NCI-H146 treated with DMSO at 0.1 percent for 48 hours (cell line): ENCODE data around the gene SHB.

Experiments
- DNase-seq: peaks from one replicate; lab custom pipeline; 2025; ENCODE audit not compliant: unreplicated experiment; lab: John Stamatoyannopoulos, UW

SHB gene

GRCh38 chr9:37923118-37923795, 145.8 kb downstream of the SHB start:
- no peak for DNase-seq

DNA sequence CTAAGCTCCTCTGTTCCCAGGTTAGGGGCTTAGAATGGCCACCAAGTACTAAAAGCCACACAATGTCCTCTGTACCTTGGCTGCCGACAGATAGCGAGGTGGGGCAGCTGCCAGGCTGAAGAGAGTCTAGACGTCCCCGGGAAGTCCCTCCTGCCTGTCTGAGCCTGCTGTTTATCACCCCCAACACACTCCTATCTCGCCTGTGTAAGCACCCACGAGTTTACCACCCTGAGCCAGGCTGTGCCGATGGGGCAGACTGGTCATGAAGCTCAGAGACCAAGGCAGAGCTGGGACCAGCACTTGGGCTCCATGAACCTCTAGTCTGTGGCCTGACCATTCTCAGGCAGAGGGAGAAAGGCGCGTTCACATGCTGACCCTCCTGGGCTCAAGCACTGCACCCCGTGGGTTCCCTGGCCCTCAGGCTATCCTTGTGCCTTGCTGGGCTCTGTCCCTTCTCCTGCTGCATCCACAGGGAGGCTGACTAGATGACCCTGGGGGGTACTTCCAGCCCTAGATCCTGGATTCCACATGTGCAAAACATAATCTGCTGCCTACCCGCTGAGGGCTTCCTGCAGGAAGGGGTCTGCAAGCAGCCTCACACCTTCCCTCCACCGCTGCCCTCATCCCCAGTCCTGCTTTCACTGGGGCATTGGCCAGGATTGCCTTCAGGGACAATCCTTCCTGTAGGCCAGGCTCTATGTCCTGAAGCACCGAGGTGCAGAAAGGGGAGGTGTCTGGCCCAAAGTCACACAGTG, 146.5 kb downstream of the SHB start:
- no peak for DNase-seq

DNA sequence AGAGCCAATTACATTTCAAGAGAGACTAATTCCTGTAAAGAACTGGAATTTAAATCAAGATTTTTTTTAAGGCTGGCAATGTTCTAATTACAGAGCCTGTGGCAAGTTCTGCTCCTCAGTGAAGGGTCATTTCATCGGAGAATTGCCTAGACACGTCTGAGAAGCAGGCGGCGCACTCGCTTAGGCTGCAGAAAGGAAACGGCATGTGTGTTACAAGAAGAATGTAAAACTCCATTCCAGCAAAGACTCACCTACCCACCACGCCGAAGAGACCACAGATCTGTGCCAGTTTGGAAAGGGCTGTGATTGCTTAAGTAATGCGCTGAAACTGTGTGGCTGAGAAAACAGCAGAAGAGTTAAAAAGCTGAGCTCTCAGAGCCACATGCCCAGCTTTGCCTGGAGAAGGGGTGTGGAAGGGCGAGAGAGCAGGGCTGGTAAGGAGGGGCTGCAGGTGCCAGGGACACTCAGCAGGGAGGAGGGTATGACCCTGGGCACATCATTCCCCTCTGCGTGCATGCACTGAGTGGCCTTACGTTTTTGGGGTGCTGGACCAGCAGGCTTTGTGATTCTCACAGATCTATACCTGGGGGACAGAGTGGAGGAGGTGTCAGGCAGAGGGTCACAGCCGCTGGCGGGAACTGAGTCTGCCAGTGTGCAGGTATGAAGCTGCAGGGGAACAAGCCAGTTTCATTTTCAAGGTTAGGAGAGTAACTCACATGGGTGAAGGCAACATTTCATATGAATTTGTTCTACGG, 147.3 kb downstream of the SHB start:
- DNase-seq: no peak

DNA sequence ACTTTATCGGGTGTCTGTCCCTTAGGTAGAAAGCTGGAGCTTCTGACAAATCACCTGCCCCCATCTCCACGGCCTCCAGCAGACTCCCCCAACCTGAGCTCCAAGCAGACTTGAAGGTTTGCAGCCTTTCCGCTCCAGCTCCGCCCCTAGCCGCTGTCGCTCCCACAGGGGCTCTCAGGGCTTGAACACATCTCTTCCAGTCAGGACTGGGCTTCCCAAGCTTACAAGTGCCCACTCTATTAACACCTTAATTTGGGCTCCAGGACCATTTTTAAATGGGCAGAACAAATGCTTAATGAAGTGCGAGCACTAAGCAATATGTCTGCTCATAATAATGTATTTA, 147.9 kb downstream of the SHB start:
- DNase-seq: no peak

DNA sequence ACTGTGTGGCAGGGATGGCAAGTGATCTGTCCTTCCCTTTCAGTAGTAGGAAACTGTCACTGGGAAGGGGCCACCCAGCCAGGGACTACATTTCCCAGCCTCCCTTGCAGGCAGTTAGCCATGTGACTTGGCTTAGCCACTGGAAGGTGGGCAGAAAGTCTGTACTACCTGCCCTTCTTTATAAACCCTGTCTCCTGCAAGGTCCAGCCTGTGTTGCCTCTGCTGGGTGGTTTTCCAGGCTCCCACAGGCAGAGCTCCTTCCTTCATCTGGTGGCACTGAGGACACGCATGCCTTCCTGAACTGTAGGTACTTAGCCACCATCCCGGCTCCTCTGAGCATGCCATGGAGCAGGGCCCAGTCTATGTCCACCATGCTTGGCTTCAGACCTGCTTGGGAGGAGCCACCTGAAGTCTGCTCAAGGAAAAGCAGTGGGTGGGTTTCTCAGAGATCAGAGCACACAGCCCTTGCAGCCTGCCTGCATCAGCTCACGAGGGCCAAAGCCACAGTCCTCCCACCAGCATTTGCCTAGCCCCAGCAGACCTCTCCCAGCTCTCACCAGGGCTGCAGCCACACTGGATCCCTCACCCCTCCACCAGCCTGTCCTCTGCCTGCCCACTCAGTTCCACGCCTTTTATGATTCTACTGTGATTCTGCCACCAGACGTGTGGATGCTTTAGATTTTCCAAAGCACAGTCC, 148.4 kb downstream of the SHB start:
- DNase-seq: no peak

GRCh38 chr9:37919956-37920335, 149.1 kb downstream of the SHB start:
- DNase-seq: no peak

- no peak for DNase-seq
Observed at GRCh38 chr9:37919246-37919955, 149.6 kb downstream of the SHB start.

DNA sequence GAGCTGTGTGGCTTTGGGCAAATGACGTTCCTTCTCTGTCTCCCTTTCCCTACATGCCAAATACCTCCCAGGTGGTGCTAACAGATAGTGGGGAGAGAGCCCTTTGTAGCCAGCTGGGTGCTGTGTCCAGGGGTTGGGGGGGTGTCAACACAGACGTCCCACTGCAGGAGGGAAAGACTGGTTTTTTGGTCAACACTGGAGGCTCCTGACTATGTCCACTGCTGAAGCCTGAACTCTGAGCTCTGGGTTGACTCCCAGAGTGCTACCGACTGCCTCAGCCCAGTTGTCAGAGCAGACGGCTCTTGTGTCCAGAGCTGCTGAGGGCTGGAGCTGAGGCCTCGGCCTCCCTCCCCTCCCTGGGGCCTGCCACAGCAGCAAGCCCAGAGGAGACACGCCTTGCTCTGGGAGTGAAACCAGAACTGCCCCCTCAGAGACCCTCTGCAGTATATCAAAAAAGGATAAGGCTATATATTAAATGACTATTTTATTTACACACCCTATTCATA, 150.3 kb downstream of the SHB start:
- no peak for DNase-seq

GRCh38 chr9:37917801-37918664, 151.0 kb downstream of the SHB start:
- DNase-seq: no peak

DNA sequence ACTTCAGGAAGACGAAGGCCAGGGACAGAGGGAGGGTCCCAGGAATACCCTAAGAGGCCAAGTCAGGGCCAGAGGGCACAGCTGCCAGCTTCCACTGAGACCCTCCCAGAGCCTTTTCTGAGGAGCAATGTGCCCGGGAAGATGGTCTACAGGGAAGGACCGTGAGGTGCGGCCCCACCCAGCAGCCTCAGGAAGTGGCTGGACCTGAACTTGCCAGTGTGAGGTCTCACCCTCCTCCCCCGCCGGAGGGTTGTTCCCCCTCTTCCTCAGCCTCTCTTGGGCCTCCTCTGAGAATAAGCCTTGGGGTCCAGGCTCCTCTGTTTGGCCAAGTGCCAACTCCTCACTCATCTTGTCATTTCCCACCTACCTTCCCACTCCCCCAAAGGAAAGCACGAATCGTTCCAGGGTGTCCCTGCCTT, 151.7 kb downstream of the SHB start:
- no peak for DNase-seq

GRCh38 chr9:37916471-37917312, 152.3 kb downstream of the SHB start:
- no peak for DNase-seq

DNA sequence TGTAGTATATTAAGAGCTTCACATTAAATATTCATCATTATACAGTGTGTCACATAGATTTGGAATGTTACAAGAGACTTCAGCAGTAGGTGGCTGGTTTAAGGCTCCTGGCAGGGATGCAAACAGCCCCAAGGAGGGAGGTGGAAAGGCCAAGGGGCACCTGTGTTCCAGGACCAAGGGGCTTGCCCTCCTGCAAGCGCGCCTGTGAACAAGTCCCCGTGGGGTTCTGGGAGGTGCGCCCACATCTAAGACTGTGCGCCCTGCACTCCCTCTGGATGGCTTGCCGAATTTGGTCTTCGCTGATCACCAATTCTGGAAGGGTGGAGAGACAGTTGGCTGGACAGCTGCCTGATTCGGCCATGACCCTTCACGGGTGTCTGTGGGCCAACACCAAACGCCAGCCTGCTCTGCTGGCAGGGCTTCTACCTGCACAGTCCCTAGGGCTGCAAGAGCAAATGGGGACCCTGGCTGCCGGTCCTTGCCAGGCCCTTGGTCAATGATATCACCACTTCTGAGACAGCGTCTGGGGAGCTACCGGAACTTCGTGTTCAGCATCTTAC, 153.0 kb downstream of the SHB start:
- DNase-seq: no peak

DNA sequence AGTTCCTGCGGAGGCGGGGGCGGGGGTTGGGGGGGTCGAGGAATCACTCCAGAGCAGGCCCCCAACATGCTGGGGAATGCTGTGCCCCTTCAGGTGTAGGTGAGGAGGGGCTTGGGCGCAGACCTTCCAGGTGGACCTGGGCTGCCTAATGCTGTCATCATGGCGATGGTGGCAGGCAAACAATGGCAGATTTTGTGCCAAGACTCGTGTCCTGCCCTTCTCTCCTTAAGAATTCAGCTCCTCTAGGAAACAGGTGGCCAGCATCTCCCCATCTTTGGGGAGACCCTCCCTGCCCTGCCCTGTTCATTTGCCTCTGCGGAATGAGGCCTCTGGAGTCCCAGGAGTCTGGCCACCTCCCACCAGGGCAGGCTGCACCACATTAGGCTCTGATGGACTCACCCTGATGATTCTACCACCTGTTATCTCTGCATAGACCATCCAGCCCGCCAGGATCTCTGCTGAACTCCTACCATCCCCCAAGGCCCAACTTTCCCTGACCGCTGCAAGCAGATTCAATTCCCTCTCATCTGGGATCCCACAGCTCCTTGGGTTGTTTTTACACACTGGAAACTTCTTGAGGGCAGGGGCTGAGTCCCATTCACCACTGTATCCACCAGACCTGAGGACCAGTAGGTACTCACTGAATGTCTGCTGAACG, 154.2 kb downstream of the SHB start:
- DNase-seq: no peak

- DNase-seq: no peak
Observed at GRCh38 chr9:37914154-37914551, 154.9 kb downstream of the SHB start.

DNA sequence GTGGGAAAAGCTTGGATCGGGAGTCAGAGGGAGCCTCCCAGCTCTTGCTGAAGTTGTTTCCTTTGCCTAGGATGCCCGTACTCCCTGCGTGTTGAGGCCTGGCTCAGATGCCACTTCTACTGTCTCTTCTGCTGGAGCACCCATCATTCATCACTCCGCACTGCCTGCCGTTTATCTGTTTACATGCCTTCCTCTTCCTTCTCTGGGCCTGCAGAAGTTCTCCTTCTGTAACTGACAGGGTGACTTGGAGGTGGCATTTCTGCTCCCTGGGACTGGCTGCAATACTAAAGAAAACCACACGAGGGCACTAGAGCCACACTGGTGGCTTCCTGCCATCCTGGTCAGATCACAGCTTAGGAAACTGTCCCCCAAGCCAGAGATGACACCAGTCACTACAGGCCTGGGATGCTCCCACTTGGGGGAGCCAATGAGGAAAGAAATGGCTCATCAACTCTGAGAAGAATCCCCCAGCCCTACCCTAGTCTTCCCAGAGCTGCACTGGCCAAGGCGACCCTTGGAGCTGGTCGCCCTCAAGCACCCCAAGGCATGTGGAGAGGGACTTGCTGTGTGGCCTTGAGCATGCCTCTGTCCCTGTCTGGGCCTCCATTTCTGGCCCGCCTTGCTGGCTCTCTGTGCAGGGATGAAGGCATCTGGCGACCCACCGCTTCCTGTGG, 155.4 kb downstream of the SHB start:
- DNase-seq: peak; percentile 62

- no peak for DNase-seq
Observed at GRCh38 chr9:37911271-37911681, 157.8 kb downstream of the SHB start.

- DNase-seq: no peak
Observed at GRCh38 chr9:37910271-37910670, 158.8 kb downstream of the SHB start.
